NCI-H1694 treated with DMSO at 0.1 percent for 48 hours (cell line): Measurements from ENCODE around the gene PNPLA8.

ENCODE experiments used
- DNase-seq: peaks from one replicate; lab custom pipeline; 2025; lab: John Stamatoyannopoulos, UW

The PNPLA8 gene

DNA sequence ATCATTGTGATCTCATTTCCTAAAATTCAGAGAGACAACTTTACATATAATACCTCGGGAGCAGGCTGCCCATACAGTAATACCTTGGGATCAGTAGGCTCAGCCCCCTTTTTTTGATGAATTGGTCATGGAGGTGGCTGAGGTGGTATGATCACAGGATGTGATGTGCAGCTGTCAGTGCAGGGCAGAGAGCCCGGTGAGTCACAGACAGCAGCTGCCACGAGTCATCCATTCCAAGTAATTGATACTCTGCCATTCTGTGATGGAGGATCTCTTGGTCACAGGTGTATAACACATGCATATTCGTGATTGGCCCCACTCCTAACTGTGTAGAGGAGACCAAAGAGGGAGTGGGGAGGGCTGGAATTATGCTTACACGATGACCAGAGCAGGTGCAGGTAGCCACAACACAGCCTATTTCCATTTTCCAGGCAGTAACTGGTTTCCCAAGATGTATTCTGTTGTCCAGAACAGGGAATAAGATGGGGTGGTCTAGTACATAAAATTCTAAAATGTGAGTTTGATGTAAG is 83.8 kb downstream of the PNPLA8 start:
- peak; percentile 47 for DNase-seq

DNA sequence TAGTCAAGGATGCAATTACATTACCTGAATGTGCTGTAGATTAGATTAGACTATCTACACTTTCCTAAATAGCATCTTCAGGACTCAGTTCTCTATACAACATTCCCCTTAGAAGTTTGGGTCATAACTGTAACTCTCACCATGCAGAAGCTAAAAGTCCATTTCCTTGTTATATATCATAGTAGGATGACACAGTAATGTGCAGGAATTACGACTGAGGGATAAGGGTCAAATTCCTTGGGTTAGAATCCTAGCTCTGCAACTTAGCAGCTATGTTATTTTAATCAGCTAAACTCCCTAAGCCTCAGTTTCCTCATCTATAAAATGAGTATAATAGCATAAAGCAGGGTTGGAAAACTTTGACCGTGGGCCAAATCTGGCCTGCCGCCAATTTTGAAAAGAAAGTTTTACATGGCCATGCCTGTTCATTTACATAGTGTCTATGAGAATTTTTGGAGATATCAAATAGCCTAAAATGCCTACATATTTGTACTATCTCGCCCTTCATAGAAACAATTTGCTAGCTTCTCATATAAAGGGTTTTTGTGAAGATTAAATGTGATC is 84.5 kb downstream of the PNPLA8 start:
- no peak for DNase-seq

DNA sequence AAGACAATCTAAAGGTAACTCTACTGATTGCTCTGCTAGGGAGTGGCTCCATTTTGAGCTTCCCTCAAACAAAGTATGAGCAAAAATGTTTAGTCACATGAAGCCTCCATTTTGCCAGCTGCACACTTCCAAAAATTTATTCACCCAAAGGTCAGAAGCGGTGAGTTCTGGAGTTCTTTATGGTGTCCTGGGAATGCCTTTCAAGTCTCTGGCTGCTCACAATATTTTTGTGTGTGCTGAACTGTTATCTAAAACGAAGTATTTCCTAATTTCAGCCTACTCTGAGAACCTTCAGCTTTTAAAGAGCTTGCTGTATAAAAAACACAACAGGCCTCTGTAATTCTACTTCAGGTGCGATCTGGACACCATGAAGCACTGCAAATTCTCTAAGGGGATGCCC is 85.3 kb downstream of the PNPLA8 start:
- DNase-seq: no peak

DNA sequence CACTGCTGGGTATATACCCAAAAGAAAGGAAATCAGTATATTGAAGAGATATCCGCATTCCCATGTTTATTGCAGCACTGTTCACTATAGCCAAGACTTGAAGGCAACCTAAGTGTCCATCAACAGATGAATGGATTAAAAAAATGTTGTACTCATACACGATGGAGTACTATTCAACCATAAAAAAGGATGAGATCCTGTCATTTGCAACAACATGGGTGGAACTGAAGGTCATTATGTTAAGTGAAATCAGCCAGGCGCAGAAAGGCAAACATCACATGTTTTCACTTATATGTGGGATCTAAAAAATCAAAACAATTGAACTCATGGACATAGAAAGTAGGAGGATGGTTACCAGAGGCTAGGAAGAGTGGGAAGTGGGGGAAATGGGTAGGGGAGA is 89.0 kb downstream of the PNPLA8 start:
- no peak for DNase-seq

DNA sequence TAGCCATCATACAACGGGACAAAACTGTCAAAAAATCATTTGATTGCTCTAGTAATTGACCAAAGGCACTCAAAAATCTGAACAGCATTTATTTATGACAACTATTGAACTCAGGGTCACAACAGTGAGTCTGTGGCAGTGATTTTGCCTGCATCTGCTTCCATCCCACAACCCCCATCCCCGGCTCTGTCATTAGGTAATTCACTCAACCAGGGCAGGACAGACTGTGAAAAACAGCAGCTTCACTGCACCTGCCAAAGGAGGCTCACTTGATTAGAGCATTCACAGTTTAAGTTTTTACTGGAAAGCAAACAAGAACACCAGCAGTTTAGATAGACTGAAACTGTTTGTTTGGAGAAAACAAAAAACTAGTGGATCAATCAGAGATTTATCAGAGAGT is 91.9 kb downstream of the PNPLA8 start:
- DNase-seq: no peak

DNA sequence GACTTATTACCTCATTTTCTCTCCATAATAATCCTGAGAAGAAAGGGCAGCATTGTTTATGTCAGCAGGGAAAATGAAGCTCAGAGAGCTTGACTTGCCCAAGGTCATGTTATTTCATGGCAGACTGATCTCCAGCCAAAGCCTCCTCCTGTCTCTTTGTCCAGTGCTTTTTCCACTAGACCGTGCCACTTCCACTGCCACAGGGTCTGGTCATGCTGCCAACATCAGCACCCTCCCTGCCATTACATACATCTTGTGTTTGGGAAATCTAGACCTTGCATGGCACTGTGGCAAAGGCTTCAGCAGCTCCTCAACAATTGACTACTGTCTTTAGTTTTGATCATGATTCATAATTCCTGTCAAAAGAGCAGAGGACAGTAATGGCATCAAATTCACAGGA is 94.8 kb downstream of the PNPLA8 start:
- no peak for DNase-seq

DNA sequence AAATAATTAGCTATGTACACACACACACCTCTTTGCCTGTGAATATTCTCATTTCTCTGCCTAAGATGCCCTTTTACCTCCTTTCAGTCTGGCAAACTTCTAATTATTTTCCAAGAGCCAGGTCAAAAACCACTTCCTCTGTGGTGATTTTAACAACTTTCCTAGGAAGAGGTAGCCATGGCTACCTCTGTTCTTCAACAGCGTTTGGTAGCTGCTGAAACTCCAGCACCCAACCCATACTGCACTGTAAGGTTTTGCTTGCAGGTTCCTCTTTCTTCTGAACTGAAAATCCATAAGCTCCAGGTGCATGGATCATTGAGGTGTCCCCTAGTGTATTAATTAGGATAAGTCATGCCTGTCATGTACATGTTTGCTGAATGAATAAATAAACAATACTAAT is 95.3 kb downstream of the PNPLA8 start:
- DNase-seq: no peak

DNA sequence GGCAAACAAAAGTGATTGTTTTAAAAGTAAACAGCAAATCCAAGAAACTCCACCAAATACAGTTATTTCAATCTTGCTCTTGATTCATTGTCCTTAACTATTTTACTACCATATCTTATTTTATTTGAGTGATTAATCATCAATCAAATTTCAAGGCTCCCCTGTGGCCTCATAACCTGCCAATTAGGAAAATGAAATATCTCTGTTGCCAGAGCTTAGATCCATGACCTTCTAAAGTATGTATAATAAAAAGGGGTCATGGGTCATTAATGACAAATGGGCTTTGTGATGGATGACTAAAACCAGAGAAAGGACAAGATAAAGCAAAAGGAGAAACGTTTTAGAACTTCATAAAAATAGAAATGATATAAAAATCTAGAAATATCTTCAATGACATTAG is 98.2 kb downstream of the PNPLA8 start:
- DNase-seq: no peak

DNA sequence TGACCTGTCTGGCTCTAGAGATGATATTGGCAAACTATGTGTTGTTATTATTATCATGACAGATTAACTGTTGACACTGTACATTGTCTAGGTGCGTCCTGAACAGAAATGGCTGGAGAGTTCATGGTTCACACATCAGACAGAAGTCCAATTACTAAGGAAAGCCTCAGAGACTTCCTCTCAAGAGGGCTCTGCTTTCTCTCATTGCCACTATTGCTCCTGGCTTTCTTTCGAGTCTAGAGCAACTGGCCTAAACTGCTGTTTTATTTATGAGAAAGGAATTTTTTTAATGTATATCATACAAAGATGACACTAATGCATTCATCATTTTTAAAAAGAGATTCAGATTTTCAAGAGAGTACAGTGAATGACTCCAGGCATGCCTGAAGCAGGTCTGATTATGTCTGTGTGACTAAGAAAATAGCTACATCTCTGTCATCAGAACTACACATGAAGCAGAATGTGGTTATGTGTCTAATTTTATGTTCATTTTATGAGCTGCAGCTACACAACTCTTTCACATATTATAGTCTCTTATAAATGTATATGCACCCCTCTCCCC is 100.1 kb downstream of the PNPLA8 start:
- DNase-seq: no peak

DNA sequence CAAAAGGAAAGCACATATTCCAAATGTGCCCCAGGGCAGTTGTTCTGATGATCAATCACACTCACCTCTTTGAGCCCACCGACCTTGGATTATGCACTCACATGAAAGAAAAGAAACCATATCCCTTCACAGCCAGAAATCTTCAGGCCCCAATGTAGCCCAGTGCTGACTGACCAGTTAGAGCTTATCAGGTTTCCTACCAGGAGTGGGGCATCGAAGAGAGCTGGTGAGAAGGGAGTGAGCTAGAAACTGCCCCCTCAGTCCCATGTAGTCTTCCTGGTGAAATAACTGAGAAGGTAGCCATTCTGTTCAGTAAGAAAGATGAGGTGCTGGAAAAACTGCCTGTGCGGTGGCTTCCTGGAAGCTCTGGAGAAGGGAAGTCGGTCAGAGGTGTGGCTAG is 101.9 kb downstream of the PNPLA8 start:
- no peak for DNase-seq

DNA sequence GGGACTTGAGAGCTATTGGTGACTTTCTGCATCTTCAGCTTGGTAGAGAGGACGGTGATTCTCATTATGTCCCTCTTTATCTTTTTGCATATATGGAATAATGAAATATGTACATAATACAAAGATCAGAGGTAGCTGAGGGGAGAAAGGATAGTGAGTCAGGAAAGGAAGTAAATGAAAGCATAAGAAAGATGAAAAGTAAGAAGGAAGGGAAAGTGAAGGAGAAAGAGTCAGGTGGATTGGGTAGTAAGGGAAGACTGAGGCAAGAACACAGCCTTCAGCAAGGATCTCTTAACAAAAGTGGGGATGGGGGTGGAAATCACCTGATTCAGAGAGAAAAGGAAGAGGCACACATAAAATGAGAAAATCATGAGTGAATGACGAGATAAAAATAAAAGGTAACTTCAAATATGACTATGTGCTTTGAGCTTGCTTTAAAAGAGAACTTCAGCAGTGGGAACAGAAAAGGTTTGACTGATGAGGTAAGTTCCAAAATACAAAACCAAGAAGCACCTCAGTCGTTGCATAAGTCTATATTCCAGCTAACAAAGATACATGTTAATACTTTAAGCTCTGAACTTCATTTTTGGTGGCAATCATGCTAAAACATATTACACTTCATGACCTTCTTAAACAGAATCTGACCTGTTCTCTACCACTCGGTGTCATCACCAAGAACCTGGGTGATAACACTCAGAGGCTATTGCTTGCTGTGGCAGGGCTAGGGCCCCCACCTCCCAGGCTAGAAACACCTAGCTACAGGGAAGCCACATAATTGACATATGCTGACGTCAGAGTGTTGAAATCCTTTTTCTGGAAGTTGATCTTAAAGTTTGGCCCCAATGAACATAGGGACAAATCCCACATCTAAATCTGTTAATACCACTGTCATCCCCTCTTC is 102.6 kb downstream of the PNPLA8 start:
- DNase-seq: no peak

DNA sequence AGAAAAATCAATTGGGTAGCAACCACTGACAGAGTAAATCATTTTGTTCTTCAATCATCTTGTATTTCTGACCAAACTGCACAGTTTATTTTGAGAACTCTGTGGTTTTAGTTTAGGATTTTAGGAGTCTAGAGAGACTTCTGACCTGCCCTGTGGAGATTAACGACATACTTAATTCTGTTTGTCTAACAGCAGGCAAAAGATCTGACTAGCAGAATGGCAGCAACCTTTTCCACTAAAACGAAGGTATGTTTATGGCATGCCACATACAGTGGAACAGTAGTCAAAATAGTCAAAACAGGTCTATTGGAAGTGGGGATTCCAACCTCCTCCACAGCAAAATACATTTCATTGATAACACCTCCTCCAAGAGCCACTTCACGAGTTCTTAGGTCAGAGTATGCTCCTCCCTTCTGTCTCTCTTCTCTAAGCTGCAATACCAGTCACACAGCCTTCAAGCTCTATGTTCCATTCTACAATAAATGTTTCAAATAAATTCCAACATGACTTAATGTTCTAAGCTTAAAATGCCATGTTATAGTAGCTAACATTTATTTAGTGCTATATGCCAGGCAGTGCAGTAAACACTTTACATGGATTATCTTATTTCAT is 104.1 kb downstream of the PNPLA8 start:
- no peak for DNase-seq
